Heart left ventricle (tissue), 13 donors: Measurements from ENCODE around the gene NEDD9.

Source experiments
- POLR2A ChIP-seq, 2 donors: fragments of 450-650 bp; IDR thresholded peaks; one replicate each; pipeline ENCODE4 v1.6.1; 2017; ENCODE audit warnings: antibody characterized with exemption in 2 of 2, mild to moderate bottlenecking in 2 of 2, moderate library complexity in 2 of 2
- TF ChIP-seq, protein P1 (sequence below), 12 donors: fragments of 200-600 bp; sonication (generic) in 4 of 12; IDR thresholded peaks; one replicate each; pipeline versions ENCODE4 v1.5.0 to v1.8.0; 2018 to 2022; ENCODE audit warnings: antibody characterized with exemption in 12 of 12, mild to moderate bottlenecking in 5 of 12
- donor health status: ischemic (EF 13 %, LVEDD 7.1; RV severe dilation, severe dysfunction).
- donor health status: DM: no; HTN: yes; CAD: no.
- donor health status: DM: no; HTN: no; CAD: no.
- donor health status: ischemic (EF 25% LVEDD 6.9; RV normal size, moderate dysfunction).
- donor health status: ischemic (EF 25% LVEDD 5.7; RV mildly dilated, moderate dysfunction).
- donor health status: ischemic (EF 35%, LVEDD 5.7; RV mildly dilated, moderate dysfunction).
- donor health status: nonischemic (EF 11% LVEDD 7.7; RV severe dilation, severe dysfunction).
- donor health status: DM: yes; HTN: yes; CAD: no.
- donor health status: PGD.
- donor health status: ischemic (EF 29% LVEDD 5.4; RV normal size, mild dysfunction).
- donor health status: nonischemic (EF 23%, LVEDD 6.1; RV moderate dilation, normal function).

DNA sequence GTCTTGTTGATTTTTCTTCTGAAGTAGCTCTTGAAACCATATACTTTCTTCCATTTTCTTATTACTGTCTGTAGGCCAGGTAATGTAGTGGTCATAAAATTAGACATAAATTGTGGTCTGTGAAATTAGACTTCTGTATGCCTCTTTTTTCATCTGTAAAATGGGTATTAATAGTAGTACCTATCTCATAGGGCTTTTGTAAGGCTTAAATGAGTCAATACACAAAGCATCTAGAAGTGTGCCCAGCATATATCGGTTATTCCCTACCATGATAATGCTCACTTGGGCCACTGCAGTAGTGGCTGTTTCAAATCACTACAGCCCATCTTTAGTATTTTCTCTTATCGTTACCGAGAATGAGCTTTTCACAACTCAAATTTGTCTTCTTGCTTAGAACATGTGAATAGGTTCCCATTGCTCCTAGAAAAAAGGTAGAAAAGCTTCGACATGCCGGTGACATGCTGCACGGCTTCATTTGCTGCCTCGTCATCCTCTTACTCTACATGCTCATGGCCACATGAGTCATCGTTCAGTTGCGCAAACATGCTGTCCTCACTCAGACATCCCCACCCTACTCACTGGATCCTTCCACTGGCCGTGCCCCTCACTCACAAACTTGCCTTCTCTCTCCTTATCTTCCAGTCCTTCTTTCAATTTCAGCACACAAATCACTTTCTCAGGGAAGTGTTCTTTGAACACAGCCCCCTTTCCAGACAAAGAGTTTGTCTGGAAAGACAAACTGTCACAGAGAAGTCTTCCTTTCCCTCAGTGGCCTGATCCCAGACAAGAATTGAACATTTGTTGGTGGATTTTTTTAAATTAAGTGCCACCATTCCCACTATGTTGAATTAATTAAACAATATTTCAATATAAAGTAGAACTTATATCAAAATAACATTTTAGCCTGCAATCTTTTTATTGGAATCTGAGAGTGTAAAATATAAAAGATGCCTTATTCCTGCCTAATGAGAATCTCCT, 88.8 kb downstream of the NEDD9 start:
- no peak for TF ChIP-seq POLR2A (IDR thresholded peaks at IDR 0.05)
- TF ChIP-seq, protein P1, sequence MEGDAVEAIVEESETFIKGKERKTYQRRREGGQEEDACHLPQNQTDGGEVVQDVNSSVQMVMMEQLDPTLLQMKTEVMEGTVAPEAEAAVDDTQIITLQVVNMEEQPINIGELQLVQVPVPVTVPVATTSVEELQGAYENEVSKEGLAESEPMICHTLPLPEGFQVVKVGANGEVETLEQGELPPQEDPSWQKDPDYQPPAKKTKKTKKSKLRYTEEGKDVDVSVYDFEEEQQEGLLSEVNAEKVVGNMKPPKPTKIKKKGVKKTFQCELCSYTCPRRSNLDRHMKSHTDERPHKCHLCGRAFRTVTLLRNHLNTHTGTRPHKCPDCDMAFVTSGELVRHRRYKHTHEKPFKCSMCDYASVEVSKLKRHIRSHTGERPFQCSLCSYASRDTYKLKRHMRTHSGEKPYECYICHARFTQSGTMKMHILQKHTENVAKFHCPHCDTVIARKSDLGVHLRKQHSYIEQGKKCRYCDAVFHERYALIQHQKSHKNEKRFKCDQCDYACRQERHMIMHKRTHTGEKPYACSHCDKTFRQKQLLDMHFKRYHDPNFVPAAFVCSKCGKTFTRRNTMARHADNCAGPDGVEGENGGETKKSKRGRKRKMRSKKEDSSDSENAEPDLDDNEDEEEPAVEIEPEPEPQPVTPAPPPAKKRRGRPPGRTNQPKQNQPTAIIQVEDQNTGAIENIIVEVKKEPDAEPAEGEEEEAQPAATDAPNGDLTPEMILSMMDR (IDR thresholded peaks at IDR 0.05): no peak
